Measurements from ENCODE around the gene ZNF594. TPM values are rescaled to one million over a fixed set of nuclear protein-coding genes. Genes with fewer than 3 reads are reported as not detected.

Gene ZNF594
- total and polyA plus RNA-seq, 4 donors = 1.6 to 14.4 (median 5.0) TPM

- TF ChIP-seq, protein P1, sequence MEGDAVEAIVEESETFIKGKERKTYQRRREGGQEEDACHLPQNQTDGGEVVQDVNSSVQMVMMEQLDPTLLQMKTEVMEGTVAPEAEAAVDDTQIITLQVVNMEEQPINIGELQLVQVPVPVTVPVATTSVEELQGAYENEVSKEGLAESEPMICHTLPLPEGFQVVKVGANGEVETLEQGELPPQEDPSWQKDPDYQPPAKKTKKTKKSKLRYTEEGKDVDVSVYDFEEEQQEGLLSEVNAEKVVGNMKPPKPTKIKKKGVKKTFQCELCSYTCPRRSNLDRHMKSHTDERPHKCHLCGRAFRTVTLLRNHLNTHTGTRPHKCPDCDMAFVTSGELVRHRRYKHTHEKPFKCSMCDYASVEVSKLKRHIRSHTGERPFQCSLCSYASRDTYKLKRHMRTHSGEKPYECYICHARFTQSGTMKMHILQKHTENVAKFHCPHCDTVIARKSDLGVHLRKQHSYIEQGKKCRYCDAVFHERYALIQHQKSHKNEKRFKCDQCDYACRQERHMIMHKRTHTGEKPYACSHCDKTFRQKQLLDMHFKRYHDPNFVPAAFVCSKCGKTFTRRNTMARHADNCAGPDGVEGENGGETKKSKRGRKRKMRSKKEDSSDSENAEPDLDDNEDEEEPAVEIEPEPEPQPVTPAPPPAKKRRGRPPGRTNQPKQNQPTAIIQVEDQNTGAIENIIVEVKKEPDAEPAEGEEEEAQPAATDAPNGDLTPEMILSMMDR (IDR thresholded peaks at IDR 0.05; ENCODE audit: control extremely low read depth, extremely low read depth) = no peak
- Histone ChIP-seq H3K4me1 (ENCODE audit: control insufficient read depth in 5 of 5, insufficient read depth in 5 of 5, low read length in 5 of 5) (no peaks in the 10 kb centered on the region), H3K27ac (ENCODE audit: low read depth in 1 of 2, low read length in 1 of 2) (no peak overlapping the region), H3K9me3 (ENCODE audit: control insufficient read depth in 4 of 4, insufficient read depth in 3 of 4, low read length in 3 of 4) (no peaks in the 10 kb centered on the region), H3K4me3 (no peak overlapping the region), H3K36me3 (ENCODE audit: control insufficient read depth in 4 of 4, insufficient read depth in 4 of 4, low read length in 4 of 4) (peaks cover 0 to 3% (median 0%) of the 10 kb centered on the region in 4 donors), H3K27me3 (ENCODE audit: control insufficient read depth in 3 of 3, insufficient read depth in 3 of 3, low read length in 2 of 3) (no peaks in the 10 kb centered on the region), H3K9ac (ENCODE audit: insufficient read depth in 1 of 2, low read length in 2 of 2) (no peak overlapping the region)
- DNase-seq (peak in 2 of 3 donors; percentile 35 to 48), ATAC-seq (ENCODE audit: insufficient read depth, low FRiP score) (no peak)
- 93 to 96% methylated on average over 14 of the region's 14 CpGs for WGBS, 2 donors
Observed at GRCh38 chr17:5203178-5203907, 11.7 kb upstream of the ZNF594 start.

- Histone ChIP-seq H3K4me3 (no peak overlapping the region), H3K4me1 (ENCODE audit: control insufficient read depth in 5 of 5, insufficient read depth in 5 of 5, low read length in 5 of 5) (no peaks in the 10 kb centered on the region), H3K27me3 (ENCODE audit: control insufficient read depth in 3 of 3, insufficient read depth in 3 of 3, low read length in 2 of 3) (no peaks in the 10 kb centered on the region), H3K9ac (ENCODE audit: insufficient read depth in 1 of 2, low read length in 2 of 2) (no peak overlapping the region), H3K27ac (ENCODE audit: low read depth in 1 of 2, low read length in 1 of 2) (no peak overlapping the region), H3K36me3 (ENCODE audit: control insufficient read depth in 4 of 4, insufficient read depth in 4 of 4, low read length in 4 of 4) (no peaks in the 10 kb centered on the region), H3K9me3 (ENCODE audit: control insufficient read depth in 4 of 4, insufficient read depth in 3 of 4, low read length in 3 of 4) (no peaks in the 10 kb centered on the region)
- no peak for ATAC-seq (ENCODE audit: insufficient read depth, low FRiP score)
- DNase-seq = no peak
- 87 to 91% methylated on average over 8 of the region's 8 CpGs for WGBS, 2 donors
- TF ChIP-seq, protein P1 (IDR thresholded peaks at IDR 0.05; ENCODE audit: control extremely low read depth, extremely low read depth) = no peak
Observed at GRCh38 chr17:5201011-5201410, 9.3 kb upstream of the ZNF594 start.

DNA sequence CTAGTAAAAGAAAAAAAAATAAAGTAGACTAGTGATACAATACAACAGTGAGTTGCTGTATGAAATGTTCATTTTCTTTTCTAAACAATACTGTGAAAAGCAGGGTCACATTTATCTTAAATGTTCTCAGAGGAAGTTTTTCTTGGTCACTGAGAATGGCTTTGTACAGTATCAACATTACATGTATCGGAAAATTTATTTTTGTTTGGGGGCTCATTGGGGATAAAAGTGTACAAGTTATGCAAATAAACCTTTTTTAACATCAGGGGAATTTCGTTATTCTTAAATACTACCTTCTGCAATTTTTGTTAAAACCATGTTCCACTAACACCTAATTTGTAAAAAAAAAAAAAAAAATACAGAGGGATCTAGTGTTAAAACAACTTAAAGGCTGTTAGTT lies 8.7 kb upstream of the ZNF594 start:
- ATAC-seq (ENCODE audit: insufficient read depth, low FRiP score) (no peak), DNase-seq (no peak)
- 48 to 50% methylated on average over 2 of the region's 2 CpGs for WGBS, 2 donors
- TF ChIP-seq, protein P1 (IDR thresholded peaks at IDR 0.05; ENCODE audit: control extremely low read depth, extremely low read depth) = no peak
- Histone ChIP-seq H3K9me3 (ENCODE audit: control insufficient read depth in 4 of 4, insufficient read depth in 3 of 4, low read length in 3 of 4) (no peaks in the 10 kb centered on the region), H3K27me3 (ENCODE audit: control insufficient read depth in 3 of 3, insufficient read depth in 3 of 3, low read length in 2 of 3) (no peaks in the 10 kb centered on the region), H3K9ac (ENCODE audit: insufficient read depth in 1 of 2, low read length in 2 of 2) (no peak overlapping the region), H3K4me1 (ENCODE audit: control insufficient read depth in 5 of 5, insufficient read depth in 5 of 5, low read length in 5 of 5) (no peaks in the 10 kb centered on the region), H3K36me3 (ENCODE audit: control insufficient read depth in 4 of 4, insufficient read depth in 4 of 4, low read length in 4 of 4) (no peaks in the 10 kb centered on the region), H3K4me3 (no peak overlapping the region), H3K27ac (ENCODE audit: low read depth in 1 of 2, low read length in 1 of 2) (no peak overlapping the region)

GRCh38 chr17:5198472-5198871 lies 6.8 kb upstream of the ZNF594 start:
- no peak for DNase-seq
- Histone ChIP-seq H3K9me3 (ENCODE audit: control insufficient read depth in 4 of 4, insufficient read depth in 3 of 4, low read length in 3 of 4) (no peaks in the 10 kb centered on the region), H3K4me3 (no peak overlapping the region), H3K9ac (ENCODE audit: insufficient read depth in 1 of 2, low read length in 2 of 2) (no peak overlapping the region), H3K4me1 (ENCODE audit: control insufficient read depth in 5 of 5, insufficient read depth in 5 of 5, low read length in 5 of 5) (no peaks in the 10 kb centered on the region), H3K27ac (ENCODE audit: low read depth in 1 of 2, low read length in 1 of 2) (no peak overlapping the region), H3K27me3 (ENCODE audit: control insufficient read depth in 3 of 3, insufficient read depth in 3 of 3, low read length in 2 of 3) (no peaks in the 10 kb centered on the region), H3K36me3 (ENCODE audit: control insufficient read depth in 4 of 4, insufficient read depth in 4 of 4, low read length in 4 of 4) (no peaks in the 10 kb centered on the region)
- 71 to 88% methylated on average over 7 of the region's 7 CpGs for WGBS, 2 donors
- ATAC-seq (ENCODE audit: insufficient read depth, low FRiP score) = no peak
- TF ChIP-seq, protein P1 (IDR thresholded peaks at IDR 0.05; ENCODE audit: control extremely low read depth, extremely low read depth) = no peak

All from lung (tissue), 12 donors.